Measurements from ENCODE around the gene CLDN1.

CLDN1 gene

GRCh38 chr3:190265126-190265525 is 57.1 kb downstream of the CLDN1 start:
- no peak overlapping the region for H3K27ac ChIP-seq (ENCODE audit: low read length)
- no peaks in the 10 kb centered on the region for H3K9me3 ChIP-seq (replicated peaks; ENCODE audit: insufficient read depth, low read length)
- H3K79me2 ChIP-seq (ENCODE audit: low read length) = no peaks in the 10 kb centered on the region
- no peak for TF ChIP-seq EZH2 (optimal IDR thresholded peaks at IDR 0.05; ENCODE audit: low read depth, low read length)
- TF ChIP-seq, protein P1, sequence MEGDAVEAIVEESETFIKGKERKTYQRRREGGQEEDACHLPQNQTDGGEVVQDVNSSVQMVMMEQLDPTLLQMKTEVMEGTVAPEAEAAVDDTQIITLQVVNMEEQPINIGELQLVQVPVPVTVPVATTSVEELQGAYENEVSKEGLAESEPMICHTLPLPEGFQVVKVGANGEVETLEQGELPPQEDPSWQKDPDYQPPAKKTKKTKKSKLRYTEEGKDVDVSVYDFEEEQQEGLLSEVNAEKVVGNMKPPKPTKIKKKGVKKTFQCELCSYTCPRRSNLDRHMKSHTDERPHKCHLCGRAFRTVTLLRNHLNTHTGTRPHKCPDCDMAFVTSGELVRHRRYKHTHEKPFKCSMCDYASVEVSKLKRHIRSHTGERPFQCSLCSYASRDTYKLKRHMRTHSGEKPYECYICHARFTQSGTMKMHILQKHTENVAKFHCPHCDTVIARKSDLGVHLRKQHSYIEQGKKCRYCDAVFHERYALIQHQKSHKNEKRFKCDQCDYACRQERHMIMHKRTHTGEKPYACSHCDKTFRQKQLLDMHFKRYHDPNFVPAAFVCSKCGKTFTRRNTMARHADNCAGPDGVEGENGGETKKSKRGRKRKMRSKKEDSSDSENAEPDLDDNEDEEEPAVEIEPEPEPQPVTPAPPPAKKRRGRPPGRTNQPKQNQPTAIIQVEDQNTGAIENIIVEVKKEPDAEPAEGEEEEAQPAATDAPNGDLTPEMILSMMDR (IDR thresholded peaks at IDR 0.05; ENCODE audit: low read length) = no peak
- TF ChIP-seq EZH2phosphoT487 (IDR thresholded peaks at IDR 0.05; ENCODE audit: low read length) = no peak
- no peak overlapping the region for H3K4me2 ChIP-seq (ENCODE audit: low read depth, low read length)
- no peak for DNase-seq
- no peaks in the 10 kb centered on the region for H4K20me1 ChIP-seq (ENCODE audit: insufficient read depth, low read length)
- H3K4me3 ChIP-seq (ENCODE audit: low read length) = no peak overlapping the region
- no peaks in the 10 kb centered on the region for H3K4me1 ChIP-seq (ENCODE audit: low read length)
- H3K9me2 ChIP-seq (replicated peaks; ENCODE audit: insufficient read depth, low read length) = no peaks in the 10 kb centered on the region
- H3F3A ChIP-seq (ENCODE audit: insufficient read depth, low read length) = no peaks in the 10 kb centered on the region
- no peaks in the 10 kb centered on the region for H3K36me3 ChIP-seq (replicated peaks; ENCODE audit: insufficient read depth, low read length)
- no peak overlapping the region for H2AFZ ChIP-seq (ENCODE audit: low read length)
- H3K27me3 ChIP-seq (replicated peaks; ENCODE audit: insufficient read depth, low read length) = no peaks in the 10 kb centered on the region
- no peak overlapping the region for H3K9ac ChIP-seq (ENCODE audit: low read length)

- H3K9ac ChIP-seq (ENCODE audit: low read length) = no peak overlapping the region
- H3F3A ChIP-seq (ENCODE audit: insufficient read depth, low read length) = no peaks in the 10 kb centered on the region
- DNase-seq = no peak
- no peak overlapping the region for H3K27ac ChIP-seq (ENCODE audit: low read length)
- no peaks in the 10 kb centered on the region for H3K9me3 ChIP-seq (replicated peaks; ENCODE audit: insufficient read depth, low read length)
- no peaks in the 10 kb centered on the region for H3K9me2 ChIP-seq (replicated peaks; ENCODE audit: insufficient read depth, low read length)
- no peaks in the 10 kb centered on the region for H3K36me3 ChIP-seq (replicated peaks; ENCODE audit: insufficient read depth, low read length)
- H3K4me3 ChIP-seq (ENCODE audit: low read length) = no peak overlapping the region
- no peaks in the 10 kb centered on the region for H3K4me1 ChIP-seq (ENCODE audit: low read length)
- H3K79me2 ChIP-seq (ENCODE audit: low read length) = no peaks in the 10 kb centered on the region
- H4K20me1 ChIP-seq (ENCODE audit: insufficient read depth, low read length) = no peaks in the 10 kb centered on the region
- H3K27me3 ChIP-seq (replicated peaks; ENCODE audit: insufficient read depth, low read length) = no peaks in the 10 kb centered on the region
- no peak overlapping the region for H3K4me2 ChIP-seq (ENCODE audit: low read depth, low read length)
- no peak overlapping the region for H2AFZ ChIP-seq (ENCODE audit: low read length)
- TF ChIP-seq EZH2phosphoT487 (IDR thresholded peaks at IDR 0.05; ENCODE audit: low read length) = no peak
- TF ChIP-seq, protein P1 (IDR thresholded peaks at IDR 0.05; ENCODE audit: low read length) = no peak
- no peak for TF ChIP-seq EZH2 (optimal IDR thresholded peaks at IDR 0.05; ENCODE audit: low read depth, low read length)
These were observed 60.5 kb downstream of the CLDN1 start for GRCh38 chr3:190261740-190262139.

GRCh38 chr3:190261015-190261414 is 61.2 kb downstream of the CLDN1 start:
- Histone ChIP-seq H3K9ac (ENCODE audit: low read length) (no peak overlapping the region), H3K27ac (ENCODE audit: low read length) (no peak overlapping the region), H3K36me3 (replicated peaks; ENCODE audit: insufficient read depth, low read length) (no peaks in the 10 kb centered on the region), H3F3A (ENCODE audit: insufficient read depth, low read length) (no peaks in the 10 kb centered on the region), H4K20me1 (ENCODE audit: insufficient read depth, low read length) (no peaks in the 10 kb centered on the region), H3K9me3 (replicated peaks; ENCODE audit: insufficient read depth, low read length) (no peaks in the 10 kb centered on the region), H3K27me3 (replicated peaks; ENCODE audit: insufficient read depth, low read length) (no peaks in the 10 kb centered on the region), H2AFZ (ENCODE audit: low read length) (no peak overlapping the region), H3K79me2 (ENCODE audit: low read length) (no peaks in the 10 kb centered on the region), H3K4me3 (ENCODE audit: low read length) (no peak overlapping the region), H3K4me1 (ENCODE audit: low read length) (no peaks in the 10 kb centered on the region), H3K9me2 (replicated peaks; ENCODE audit: insufficient read depth, low read length) (no peaks in the 10 kb centered on the region), H3K4me2 (ENCODE audit: low read depth, low read length) (no peak overlapping the region)
- no peak for DNase-seq
- TF ChIP-seq EZH2phosphoT487 (IDR thresholded peaks at IDR 0.05; ENCODE audit: low read length) = no peak
- TF ChIP-seq, protein P1 (IDR thresholded peaks at IDR 0.05; ENCODE audit: low read length) = no peak
- no peak for TF ChIP-seq EZH2 (optimal IDR thresholded peaks at IDR 0.05; ENCODE audit: low read depth, low read length)

Measured in MM.1S (cell line).